ENCODE results near the gene FAT4. TPM values are rescaled to one million over a fixed set of nuclear protein-coding genes. Genes with fewer than 3 reads are reported as not detected.

The FAT4 gene
- total and polyA plus RNA-seq, 2 of the 8 experiments (the other 6 are each of a cell fraction or from before 2014, with no cell fraction given): 1.3 to 5.3 TPM

DNA sequence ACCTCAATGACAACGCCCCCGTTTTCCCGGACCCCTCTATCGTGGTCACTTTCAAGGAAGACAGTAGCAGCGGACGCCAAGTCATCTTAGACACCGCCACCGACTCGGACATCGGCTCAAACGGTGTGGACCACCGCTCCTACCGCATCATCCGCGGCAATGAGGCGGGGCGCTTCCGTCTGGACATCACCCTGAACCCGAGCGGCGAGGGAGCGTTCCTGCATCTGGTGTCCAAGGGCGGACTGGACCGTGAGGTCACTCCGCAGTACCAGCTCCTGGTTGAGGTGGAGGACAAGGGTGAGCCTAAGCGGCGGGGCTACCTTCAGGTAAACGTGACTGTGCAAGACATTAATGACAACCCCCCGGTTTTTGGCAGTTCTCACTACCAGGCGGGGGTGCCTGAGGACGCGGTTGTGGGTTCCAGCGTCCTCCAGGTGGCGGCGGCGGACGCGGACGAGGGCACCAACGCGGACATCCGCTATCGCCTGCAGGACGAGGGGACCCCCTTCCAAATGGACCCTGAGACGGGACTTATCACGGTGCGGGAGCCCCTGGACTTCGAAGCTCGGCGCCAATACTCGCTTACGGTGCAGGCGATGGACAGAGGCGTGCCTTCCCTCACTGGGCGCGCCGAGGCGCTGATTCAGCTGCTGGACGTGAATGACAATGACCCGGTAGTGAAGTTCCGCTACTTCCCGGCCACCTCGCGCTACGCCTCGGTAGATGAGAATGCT is 2.2 kb downstream of the FAT4 start (continued):
- no peak for TF ChIP-seq SIX5 (IDR thresholded peaks at IDR 0.05; ENCODE audit: low read depth, low read length)
- TF ChIP-seq RAD21 (IDR thresholded peaks at IDR 0.05 in 1 of 2, conservative IDR thresholded peaks at IDR 0.05 in 1 of 2; ENCODE audit: low read depth in 2 of 2, low read length in 2 of 2): peak; percentile 33 to 39; a peak in 3 of 4 replicates
- TF ChIP-seq, protein P1, sequence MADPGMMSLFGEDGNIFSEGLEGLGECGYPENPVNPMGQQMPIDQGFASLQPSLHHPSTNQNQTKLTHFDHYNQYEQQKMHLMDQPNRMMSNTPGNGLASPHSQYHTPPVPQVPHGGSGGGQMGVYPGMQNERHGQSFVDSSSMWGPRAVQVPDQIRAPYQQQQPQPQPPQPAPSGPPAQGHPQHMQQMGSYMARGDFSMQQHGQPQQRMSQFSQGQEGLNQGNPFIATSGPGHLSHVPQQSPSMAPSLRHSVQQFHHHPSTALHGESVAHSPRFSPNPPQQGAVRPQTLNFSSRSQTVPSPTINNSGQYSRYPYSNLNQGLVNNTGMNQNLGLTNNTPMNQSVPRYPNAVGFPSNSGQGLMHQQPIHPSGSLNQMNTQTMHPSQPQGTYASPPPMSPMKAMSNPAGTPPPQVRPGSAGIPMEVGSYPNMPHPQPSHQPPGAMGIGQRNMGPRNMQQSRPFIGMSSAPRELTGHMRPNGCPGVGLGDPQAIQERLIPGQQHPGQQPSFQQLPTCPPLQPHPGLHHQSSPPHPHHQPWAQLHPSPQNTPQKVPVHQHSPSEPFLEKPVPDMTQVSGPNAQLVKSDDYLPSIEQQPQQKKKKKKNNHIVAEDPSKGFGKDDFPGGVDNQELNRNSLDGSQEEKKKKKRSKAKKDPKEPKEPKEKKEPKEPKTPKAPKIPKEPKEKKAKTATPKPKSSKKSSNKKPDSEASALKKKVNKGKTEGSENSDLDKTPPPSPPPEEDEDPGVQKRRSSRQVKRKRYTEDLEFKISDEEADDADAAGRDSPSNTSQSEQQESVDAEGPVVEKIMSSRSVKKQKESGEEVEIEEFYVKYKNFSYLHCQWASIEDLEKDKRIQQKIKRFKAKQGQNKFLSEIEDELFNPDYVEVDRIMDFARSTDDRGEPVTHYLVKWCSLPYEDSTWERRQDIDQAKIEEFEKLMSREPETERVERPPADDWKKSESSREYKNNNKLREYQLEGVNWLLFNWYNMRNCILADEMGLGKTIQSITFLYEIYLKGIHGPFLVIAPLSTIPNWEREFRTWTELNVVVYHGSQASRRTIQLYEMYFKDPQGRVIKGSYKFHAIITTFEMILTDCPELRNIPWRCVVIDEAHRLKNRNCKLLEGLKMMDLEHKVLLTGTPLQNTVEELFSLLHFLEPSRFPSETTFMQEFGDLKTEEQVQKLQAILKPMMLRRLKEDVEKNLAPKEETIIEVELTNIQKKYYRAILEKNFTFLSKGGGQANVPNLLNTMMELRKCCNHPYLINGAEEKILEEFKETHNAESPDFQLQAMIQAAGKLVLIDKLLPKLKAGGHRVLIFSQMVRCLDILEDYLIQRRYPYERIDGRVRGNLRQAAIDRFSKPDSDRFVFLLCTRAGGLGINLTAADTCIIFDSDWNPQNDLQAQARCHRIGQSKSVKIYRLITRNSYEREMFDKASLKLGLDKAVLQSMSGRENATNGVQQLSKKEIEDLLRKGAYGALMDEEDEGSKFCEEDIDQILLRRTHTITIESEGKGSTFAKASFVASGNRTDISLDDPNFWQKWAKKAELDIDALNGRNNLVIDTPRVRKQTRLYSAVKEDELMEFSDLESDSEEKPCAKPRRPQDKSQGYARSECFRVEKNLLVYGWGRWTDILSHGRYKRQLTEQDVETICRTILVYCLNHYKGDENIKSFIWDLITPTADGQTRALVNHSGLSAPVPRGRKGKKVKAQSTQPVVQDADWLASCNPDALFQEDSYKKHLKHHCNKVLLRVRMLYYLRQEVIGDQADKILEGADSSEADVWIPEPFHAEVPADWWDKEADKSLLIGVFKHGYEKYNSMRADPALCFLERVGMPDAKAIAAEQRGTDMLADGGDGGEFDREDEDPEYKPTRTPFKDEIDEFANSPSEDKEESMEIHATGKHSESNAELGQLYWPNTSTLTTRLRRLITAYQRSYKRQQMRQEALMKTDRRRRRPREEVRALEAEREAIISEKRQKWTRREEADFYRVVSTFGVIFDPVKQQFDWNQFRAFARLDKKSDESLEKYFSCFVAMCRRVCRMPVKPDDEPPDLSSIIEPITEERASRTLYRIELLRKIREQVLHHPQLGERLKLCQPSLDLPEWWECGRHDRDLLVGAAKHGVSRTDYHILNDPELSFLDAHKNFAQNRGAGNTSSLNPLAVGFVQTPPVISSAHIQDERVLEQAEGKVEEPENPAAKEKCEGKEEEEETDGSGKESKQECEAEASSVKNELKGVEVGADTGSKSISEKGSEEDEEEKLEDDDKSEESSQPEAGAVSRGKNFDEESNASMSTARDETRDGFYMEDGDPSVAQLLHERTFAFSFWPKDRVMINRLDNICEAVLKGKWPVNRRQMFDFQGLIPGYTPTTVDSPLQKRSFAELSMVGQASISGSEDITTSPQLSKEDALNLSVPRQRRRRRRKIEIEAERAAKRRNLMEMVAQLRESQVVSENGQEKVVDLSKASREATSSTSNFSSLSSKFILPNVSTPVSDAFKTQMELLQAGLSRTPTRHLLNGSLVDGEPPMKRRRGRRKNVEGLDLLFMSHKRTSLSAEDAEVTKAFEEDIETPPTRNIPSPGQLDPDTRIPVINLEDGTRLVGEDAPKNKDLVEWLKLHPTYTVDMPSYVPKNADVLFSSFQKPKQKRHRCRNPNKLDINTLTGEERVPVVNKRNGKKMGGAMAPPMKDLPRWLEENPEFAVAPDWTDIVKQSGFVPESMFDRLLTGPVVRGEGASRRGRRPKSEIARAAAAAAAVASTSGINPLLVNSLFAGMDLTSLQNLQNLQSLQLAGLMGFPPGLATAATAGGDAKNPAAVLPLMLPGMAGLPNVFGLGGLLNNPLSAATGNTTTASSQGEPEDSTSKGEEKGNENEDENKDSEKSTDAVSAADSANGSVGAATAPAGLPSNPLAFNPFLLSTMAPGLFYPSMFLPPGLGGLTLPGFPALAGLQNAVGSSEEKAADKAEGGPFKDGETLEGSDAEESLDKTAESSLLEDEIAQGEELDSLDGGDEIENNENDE (IDR thresholded peaks at IDR 0.05; ENCODE audit: insufficient replicate concordance, low read length): no peak
- TF ChIP-seq KDM1A (IDR thresholded peaks at IDR 0.05; ENCODE audit: borderline replicate concordance, low read length): peak; percentile 89; the same call in 1 of the 2 replicates
- peak; percentile 84 for TF ChIP-seq KDM4A (IDR thresholded peaks at IDR 0.05; ENCODE audit: low read depth, low read length, severe bottlenecking)
- no peak for TF ChIP-seq HDAC6 (IDR thresholded peaks at IDR 0.05; ENCODE audit: low read depth, low read length)
- TF ChIP-seq CBX5 (IDR thresholded peaks at IDR 0.05; ENCODE audit: low read depth, low read length): no peak
- TF ChIP-seq KDM5A (IDR thresholded peaks at IDR 0.05; ENCODE audit: low read length): no peak
- TF ChIP-seq JUND (IDR thresholded peaks at IDR 0.05; ENCODE audit: low read length): no peak
- no peak for TF ChIP-seq YY1 (IDR thresholded peaks at IDR 0.05; ENCODE audit: low read depth, low read length)
